GM21390 (cell line): ENCODE data around the gene RBM8A.

Source experiments
- ATAC-seq: cut with Tn5 transposase; IDR thresholded peaks from one replicate; pipeline ENCODE4 v1.9.1; 2021; ENCODE audit not compliant: unreplicated experiment

Gene RBM8A

DNA sequence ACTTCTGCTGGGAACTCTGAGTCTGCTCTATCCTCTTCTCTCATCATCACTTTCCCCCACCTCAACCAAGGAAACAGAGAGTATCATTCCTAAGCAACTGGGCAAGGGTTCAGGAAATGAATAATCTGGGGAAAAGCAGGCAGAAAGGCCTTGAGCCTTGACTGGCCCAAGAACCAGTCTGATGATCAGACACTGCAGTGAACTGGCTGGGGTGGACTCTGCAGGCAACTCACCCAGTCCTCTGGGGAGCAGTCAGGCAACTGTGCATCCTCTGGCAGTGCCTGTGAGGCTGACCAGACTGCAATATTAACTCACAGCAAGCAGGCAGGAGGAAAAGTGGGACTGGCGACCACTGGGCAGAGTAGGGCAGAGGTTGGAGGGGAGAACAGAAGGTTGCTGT is 42.6 kb downstream of the RBM8A start:
- ATAC-seq = no peak

DNA sequence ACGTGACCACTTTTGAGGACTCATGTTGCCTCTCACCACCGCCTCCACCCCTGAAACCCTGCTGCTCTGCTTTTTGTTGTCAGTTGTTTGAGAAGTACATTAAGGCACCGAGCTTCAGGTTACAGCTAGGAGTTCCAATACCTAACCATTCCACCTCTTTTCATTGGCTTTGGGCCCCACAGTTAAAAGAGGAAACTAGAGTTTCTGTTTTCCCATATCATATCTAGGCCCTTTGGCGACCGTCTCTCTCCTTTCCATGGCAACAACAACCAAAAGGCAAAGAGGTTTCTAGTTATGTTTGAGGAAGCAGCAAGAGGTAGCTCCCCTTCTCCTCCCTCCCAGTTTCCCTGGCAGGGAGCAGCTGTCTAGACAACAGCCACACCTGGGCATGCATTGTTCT is 47.5 kb downstream of the RBM8A start:
- ATAC-seq = no peak

DNA sequence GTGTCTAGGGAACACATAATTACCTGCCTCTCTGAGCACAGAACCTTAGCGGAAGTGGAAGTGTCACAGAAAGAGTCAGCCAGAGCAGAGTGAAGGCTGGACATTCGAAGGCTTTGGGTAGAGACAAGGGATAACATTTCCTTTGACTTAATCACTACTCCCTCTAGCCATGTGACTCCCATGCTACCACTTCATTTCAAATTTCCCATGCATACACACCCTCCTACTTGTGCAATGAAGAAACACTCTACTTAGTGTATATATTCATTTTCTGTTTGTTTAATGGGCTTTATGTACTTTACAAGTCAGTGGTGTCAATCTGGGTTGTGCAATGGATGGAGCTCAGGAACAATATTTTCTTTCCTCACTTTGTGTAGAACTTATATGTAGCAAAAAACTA is 48.6 kb downstream of the RBM8A start:
- ATAC-seq = no peak

DNA sequence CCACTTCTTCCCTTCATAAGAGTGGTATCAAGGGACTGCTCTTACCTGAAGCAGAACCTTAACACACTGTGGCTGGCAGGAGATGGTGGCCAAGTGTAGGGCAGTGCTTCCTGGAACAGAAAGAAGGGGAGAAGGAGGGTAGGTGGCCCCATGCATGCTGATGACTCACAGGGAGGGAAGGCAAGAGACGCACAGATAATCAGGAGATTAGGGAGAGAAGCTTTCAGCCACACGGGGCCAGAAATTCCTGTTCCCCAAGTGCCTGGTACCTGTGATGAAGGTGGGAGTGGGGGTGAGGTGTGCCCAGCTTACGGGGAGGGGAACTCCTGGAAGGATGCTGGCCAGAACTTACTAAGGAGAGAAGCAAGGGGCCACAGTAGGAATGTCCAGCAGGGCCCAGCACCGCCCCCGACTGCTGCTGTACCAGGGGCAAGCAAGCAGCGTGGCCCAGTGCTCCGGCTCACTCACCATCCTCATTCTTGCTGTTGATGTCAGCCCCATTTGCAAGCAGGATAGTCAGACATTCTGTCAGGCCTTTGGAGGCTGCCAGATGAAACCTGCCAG is 49.3 kb downstream of the RBM8A start:
- no peak for ATAC-seq

DNA sequence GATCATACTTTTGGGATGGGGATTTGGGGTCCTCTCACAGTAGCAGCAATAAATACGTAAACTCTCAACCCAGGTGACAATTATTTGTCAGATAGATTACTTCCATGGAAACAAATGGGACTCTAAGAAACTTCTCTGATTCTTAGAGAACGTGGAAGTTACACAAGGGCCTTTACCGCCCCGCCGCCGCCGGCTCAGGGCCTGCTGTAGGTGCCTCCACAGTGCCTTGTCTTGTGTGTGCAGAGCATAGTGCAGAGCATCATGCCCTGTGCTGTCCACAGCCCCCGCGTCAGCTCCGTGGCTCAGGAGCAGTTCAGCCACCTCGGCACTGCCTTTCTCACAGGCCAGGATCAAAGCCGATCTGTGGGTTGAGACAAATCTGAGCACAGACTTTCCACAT is 52.6 kb downstream of the RBM8A start:
- no peak for ATAC-seq

DNA sequence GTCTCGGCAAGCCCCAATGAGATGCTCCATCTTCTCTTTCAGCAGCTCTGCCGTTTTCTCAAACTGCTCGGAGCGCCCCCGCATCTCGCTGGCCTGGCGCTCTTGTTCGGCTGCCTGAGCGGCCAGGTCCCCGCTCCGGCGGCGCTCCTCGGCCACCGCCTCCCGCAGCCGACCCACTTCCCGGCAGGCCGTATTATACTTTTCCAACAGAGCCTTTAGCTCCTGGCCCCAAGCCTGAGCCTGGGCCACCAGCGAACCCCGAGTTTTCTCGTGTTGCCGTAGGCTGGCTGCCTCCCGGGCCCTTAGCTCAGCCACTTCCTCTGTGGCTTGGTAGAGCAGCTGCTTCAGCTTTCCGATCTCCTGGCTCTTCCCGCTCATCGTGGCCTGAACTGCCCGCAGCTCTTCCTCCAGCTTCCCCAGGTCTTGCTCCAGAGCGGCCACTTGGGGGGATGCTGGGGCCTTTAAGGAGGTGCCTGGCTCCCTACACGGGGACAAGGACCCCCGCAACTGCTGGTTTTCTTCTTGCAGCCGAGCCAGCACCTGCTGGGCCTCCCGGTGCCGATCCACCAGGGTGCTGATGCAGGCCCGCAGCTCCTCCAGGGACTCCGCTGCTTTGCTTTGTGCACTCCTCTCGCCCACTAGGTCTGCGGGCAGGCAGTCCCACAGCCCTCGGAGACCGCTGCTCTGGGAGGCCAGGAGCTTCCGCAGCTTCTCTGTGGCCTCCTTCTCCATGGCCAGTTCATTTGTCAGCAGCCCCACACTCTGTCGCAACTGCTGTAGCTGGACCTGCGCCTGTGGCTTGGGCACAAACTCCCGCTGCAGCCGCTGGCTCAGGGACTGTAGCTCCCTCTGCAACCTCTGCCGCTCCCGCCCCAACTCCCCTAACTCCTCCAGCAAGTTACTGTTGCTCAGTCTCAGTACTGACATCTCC is 55.0 kb downstream of the RBM8A start:
- no peak for ATAC-seq
